H1 (cell line): Measurements from ENCODE around the gene CXXC4. TPM values are rescaled to one million over a fixed set of nuclear protein-coding genes. Genes with fewer than 3 reads are reported as not detected.

Experiments
- CTCF ChIA-PET: fragments of 300-600 bp; sonication (Branson Sonifier 250); formaldehyde crosslinking; loops from one replicate; lab custom pipeline; 2021; ENCODE audit not compliant: partially characterized antibody; lab: Charles Lee
- POLR2A ChIA-PET: fragments of 300-600 bp; sonication (Branson Sonifier 250); formaldehyde crosslinking; loops from one replicate; lab custom pipeline; 2021; ENCODE audit warnings: inconsistent platforms; ENCODE audit not compliant: partially characterized antibody; lab: Charles Lee
- DNase-seq, 2 experiments: peaks; one replicate each; pipeline versions ENCODE4 v3.0.0 to v3.0.0-alpha.2; 2010 to 2022; ENCODE audit warnings: low spot score in 2 of 2, low read depth in 1 of 2, mixed read lengths in 1 of 2
- FAIRE-seq: peaks from 2 replicates; lab custom pipeline; 2011; peaks lifted over from hg19 to GRCh38; lab: Jason Lieb, UNC
- H2AFZ ChIP-seq: 2 replicates; pipeline ENCODE4 v1.8.1; 2012; ENCODE audit warnings: low read length, inconsistent platforms
- H2AK5ac ChIP-seq: 2 replicates; pipeline ENCODE4 v1.6.1; 2013; ENCODE audit warnings: low read depth, low read length
- H2BK120ac ChIP-seq: replicated peaks from 2 replicates; pipeline ENCODE3; 2013; ENCODE audit warnings: low read depth, low read length, inconsistent platforms
- H2BK12ac ChIP-seq: 2 replicates; pipeline ENCODE4 v1.6.1; 2013; ENCODE audit warnings: low read depth, low read length
- H2BK15ac ChIP-seq: 2 replicates; pipeline ENCODE4 v1.6.1; 2013; ENCODE audit warnings: low read length
- H2BK20ac ChIP-seq: 2 replicates; pipeline ENCODE4 v1.6.1; 2013; ENCODE audit warnings: low read length
- H2BK5ac ChIP-seq: 2 replicates; pipeline ENCODE4 v1.6.1; 2013; ENCODE audit warnings: low read depth, low read length
- H3K14ac ChIP-seq: 2 replicates; pipeline ENCODE4 v1.6.1; 2013; ENCODE audit warnings: inconsistent platforms; ENCODE audit not compliant: insufficient read length
- H3K18ac ChIP-seq: 2 replicates; pipeline ENCODE4 v1.6.1; 2013; ENCODE audit warnings: low read length; ENCODE audit errors: extremely low read depth
- H3K23ac ChIP-seq: 2 replicates; pipeline ENCODE4 v1.6.1; 2013; ENCODE audit warnings: inconsistent platforms; ENCODE audit not compliant: insufficient read length
- H3K23me2 ChIP-seq: 2 replicates; pipeline ENCODE4 v1.6.1; 2013; ENCODE audit warnings: low read depth, low read length
- H3K27ac ChIP-seq: 2 replicates; pipeline ENCODE4 v1.6.1; 2011; ENCODE audit warnings: low read depth, low read length, inconsistent platforms
- H3K27me3 ChIP-seq, 4 experiments: replicated peaks in 1 of 4; 1 replicate in 1 of 4; 2 replicates in 3 of 4; pipeline versions ENCODE4 v1.6.1 to v1.8.1; 2011 to 2013; ENCODE audit warnings: low read length in 3 of 4, mild to moderate bottlenecking in 3 of 4, inconsistent platforms in 2 of 4, mixed read lengths in 2 of 4, moderate library complexity in 1 of 4; ENCODE audit not compliant: control insufficient read depth in 3 of 4, insufficient read depth in 3 of 4; ENCODE audit errors: extremely low read depth in 1 of 4
- H3K36me3 ChIP-seq, 4 experiments: 2 replicates each; pipeline versions ENCODE4 v1.6.1 to v1.8.1; 2011 to 2013; ENCODE audit warnings: mild to moderate bottlenecking in 4 of 4, low read length in 3 of 4, moderate library complexity in 2 of 4, control low read depth in 1 of 4, inconsistent platforms in 1 of 4; ENCODE audit not compliant: insufficient read depth in 4 of 4, control insufficient read depth in 2 of 4
- H3K4ac ChIP-seq: replicated peaks from 2 replicates; pipeline ENCODE3; 2013; ENCODE audit warnings: low read length, low read depth, mixed read lengths, inconsistent platforms; ENCODE audit not compliant: insufficient read length
- H3K4me1 ChIP-seq, 4 experiments: replicated peaks in 1 of 4; 1 replicate in 1 of 4; 2 replicates in 3 of 4; pipeline versions ENCODE4 v1.6.1 to v1.8.1; 2011 to 2013; ENCODE audit warnings: low read length in 3 of 4, inconsistent platforms in 2 of 4, mixed read lengths in 1 of 4; ENCODE audit not compliant: insufficient read depth in 4 of 4, control insufficient read depth in 3 of 4
- H3K4me2 ChIP-seq, 2 experiments: 2 replicates each; pipeline versions ENCODE4 v1.6.1 to v1.8.1; 2011 to 2013; ENCODE audit warnings: low read depth in 2 of 2, low read length in 2 of 2, control low read depth in 1 of 2, inconsistent platforms in 1 of 2, mild to moderate bottlenecking in 1 of 2; ENCODE audit not compliant: insufficient read depth in 1 of 2
- H3K4me3 ChIP-seq, 4 experiments: fragments of 200-600, 300-600 bp in 1 of 4; sonication (generic), shearing (Covaris generic), sonication (Bioruptor Twin) in 1 of 4; 2 replicates each; pipeline versions ENCODE4 v1.5.1 to v1.8.1; 2011 to 2016; ENCODE audit warnings: low read length in 4 of 4, low read depth in 3 of 4, control low read depth in 2 of 4, inconsistent platforms in 2 of 4, mild to moderate bottlenecking in 2 of 4, mixed read lengths in 1 of 4, moderate library complexity in 1 of 4; ENCODE audit not compliant: insufficient read depth in 2 of 4; ENCODE audit errors: extremely low read depth in 1 of 4
- H3K56ac ChIP-seq: replicated peaks from 2 replicates; pipeline ENCODE3; 2013; ENCODE audit warnings: low read depth, mild to moderate bottlenecking, mixed read lengths, low read length, inconsistent platforms; ENCODE audit not compliant: insufficient read length
- H3K79me1 ChIP-seq: 2 replicates; pipeline ENCODE4 v1.6.1; 2013; ENCODE audit warnings: low read depth, low read length, control low read depth
- H3K79me2 ChIP-seq, 2 experiments: 2 replicates each; pipeline versions ENCODE4 v1.6.1 to v1.8.1; 2012 to 2013; ENCODE audit warnings: low read length in 2 of 2, mild to moderate bottlenecking in 2 of 2, inconsistent platforms in 1 of 2; ENCODE audit not compliant: insufficient read depth in 2 of 2, control insufficient read depth in 1 of 2
- H3K9ac ChIP-seq, 4 experiments: replicated peaks in 1 of 4; 1 replicate in 1 of 4; 2 replicates in 3 of 4; pipeline versions ENCODE4 v1.6.1 to v1.8.1; 2011 to 2013; ENCODE audit warnings: low read depth in 3 of 4, low read length in 3 of 4, control low read depth in 2 of 4, mild to moderate bottlenecking in 2 of 4, moderate library complexity in 2 of 4, inconsistent platforms in 1 of 4; ENCODE audit errors: extremely low read depth in 1 of 4
- H3K9me3 ChIP-seq, 2 experiments: 2 replicates each; pipeline versions ENCODE4 v1.6.1 to v1.8.1; 2012 to 2013; ENCODE audit warnings: mild to moderate bottlenecking in 2 of 2, moderate library complexity in 2 of 2, control low read depth in 1 of 2, inconsistent platforms in 1 of 2, low read depth in 1 of 2, low read length in 1 of 2, mixed read lengths in 1 of 2; ENCODE audit not compliant: insufficient read depth in 2 of 2
- H4K20me1 ChIP-seq, 2 experiments: replicated peaks in 1 of 2; 2 replicates each; pipeline versions ENCODE3 to v1.8.1; 2011 to 2013; ENCODE audit warnings: inconsistent platforms in 2 of 2, low read length in 2 of 2, mild to moderate bottlenecking in 1 of 2; ENCODE audit not compliant: insufficient read depth in 2 of 2, control insufficient read depth in 1 of 2
- H4K5ac ChIP-seq: 2 replicates; pipeline ENCODE4 v1.6.1; 2013; ENCODE audit warnings: low read length, low read depth, mixed read lengths, inconsistent platforms; ENCODE audit not compliant: insufficient read length
- H4K8ac ChIP-seq: 2 replicates; pipeline ENCODE4 v1.8.0; 2013; ENCODE audit warnings: mild to moderate bottlenecking, moderate library complexity, low read length, inconsistent platforms; ENCODE audit not compliant: insufficient read depth; ENCODE audit errors: extremely low read depth
- H4K91ac ChIP-seq: replicated peaks from 2 replicates; pipeline ENCODE3; 2013; ENCODE audit warnings: low read length, mixed read lengths, inconsistent platforms; ENCODE audit not compliant: insufficient read length
- BCL11A ChIP-seq, 2 experiments: IDR thresholded peaks; one replicate each; pipeline ENCODE4 v1.6.1; 2011; ENCODE audit warnings: low read depth in 2 of 2, low read length in 2 of 2, mild to moderate bottlenecking in 2 of 2
- CEBPB ChIP-seq: IDR thresholded peaks from 2 replicates; pipeline ENCODE4 v1.6.1; 2012; ENCODE audit warnings: low read depth, low read length
- EZH2 ChIP-seq: fragments of 200-600 bp; sonication (generic); IDR thresholded peaks from 2 replicates; pipeline ENCODE4 v1.7.1; 2012; ENCODE audit warnings: low read depth, mild to moderate bottlenecking, moderate library complexity, low read length, inconsistent platforms; ENCODE audit not compliant: severe bottlenecking
- HDAC2 ChIP-seq, 2 experiments: fragments of 300-600 bp in 1 of 2; sonication (generic) in 1 of 2; IDR thresholded peaks; 2 replicates each; pipeline ENCODE4 v1.6.1; 2011 to 2012; ENCODE audit warnings: low read depth in 2 of 2, low read length in 2 of 2, mild to moderate bottlenecking in 2 of 2, moderate library complexity in 2 of 2, borderline replicate concordance in 1 of 2, inconsistent platforms in 1 of 2
- POLR2AphosphoS5 ChIP-seq: IDR thresholded peaks from 2 replicates; pipeline ENCODE4 v1.6.1; 2011; ENCODE audit warnings: low read depth, low read length
- SP4 ChIP-seq: IDR thresholded peaks from 2 replicates; pipeline ENCODE4 v1.6.1; 2012; ENCODE audit warnings: low read length, inconsistent platforms
- TBP ChIP-seq: IDR thresholded peaks from 2 replicates; pipeline ENCODE4 v1.6.1; 2011; ENCODE audit warnings: low read depth, low read length, improper control_type of control experiment
- WGBS, 2 experiments: shearing (Covaris generic) in 1 of 2; methylation state at CpG; one replicate each; pipeline versions ENCODE4 v1.1.6 to v1.1.7; 2013 to 2015; ENCODE audit warnings: low lambda C conversion rate in 2 of 2, mixed read lengths in 2 of 2, inconsistent platforms in 1 of 2, low coverage in 1 of 2, missing lambda C conversion rate in 1 of 2; ENCODE audit not compliant: insufficient replicate concordance in 2 of 2, insufficient coverage in 1 of 2, insufficient read length in 1 of 2; ENCODE audit errors: extremely low coverage in 1 of 2, missing lambda C conversion rate in 1 of 2; 5-methylcytosine and 5-hydroxymethylcytosine counted together
- polyA plus RNA-seq, 7 experiments: library from polyadenylated mRNA; depleted of rRNA in 3 of 7; stranded (reverse) in 5 of 7; unstranded in 2 of 7; fragments of >200 nt in 5 of 7; fragments of 200-250 nt in 2 of 7; gene quantifications; 1 replicate in 5 of 7; 2 replicates in 1 of 7; 4 replicates in 1 of 7; pipeline versions ENCODE4 v1.2.1 to v1.2.3, GENCODE V29; 2011 to 2013; ENCODE audit warnings: missing spikeins in 2 of 7, mixed read lengths in 2 of 7
- total RNA-seq: library from RNA; stranded (reverse); fragmentation: NEBNext Ultra II Directional; extraction: Animal tissue kit (Norgen Biotek cat#: 25700); gene quantifications from 2 replicates; pipeline ENCODE4 v1.2.1, GENCODE V29; 2021
- TF ChIP-seq, protein P1 (sequence below): IDR thresholded peaks from 2 replicates; pipeline ENCODE4 v1.6.1; 2011; ENCODE audit warnings: low read depth, mild to moderate bottlenecking, low read length; ENCODE audit not compliant: insufficient read depth

The CXXC4 gene
- total and polyA plus RNA-seq, 2 of the 8 experiments (the other 6 are each of a cell fraction or from before 2014, with no cell fraction given) = 1.3 to 1.8 TPM

DNA sequence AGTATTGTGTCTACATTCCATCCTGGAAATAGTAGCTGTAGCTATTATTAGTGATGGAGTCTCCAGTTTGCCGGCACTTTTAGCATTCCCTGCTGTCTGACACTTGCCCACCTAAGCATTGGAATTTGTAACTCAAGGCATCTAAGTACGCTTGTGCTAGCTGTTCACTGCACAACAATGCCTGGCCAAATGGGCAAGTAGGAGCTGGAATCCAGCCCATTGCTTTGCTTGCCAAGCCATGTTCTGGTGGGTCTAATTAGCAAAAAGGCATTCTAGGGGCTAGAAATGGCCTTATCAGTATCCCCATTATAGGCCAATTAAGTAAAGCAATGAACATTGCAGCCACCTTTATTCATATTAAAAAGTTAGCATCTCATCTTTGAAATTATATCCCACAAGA, 7.8 kb upstream of the CXXC4 start:
- no peaks in the 10 kb centered on the region for H3K79me1 ChIP-seq
- H2BK120ac ChIP-seq = no peak overlapping the region
- no peaks in the 10 kb centered on the region for H3K9me3 ChIP-seq
- H2BK15ac ChIP-seq = no peak overlapping the region
- no peak overlapping the region for H2BK5ac ChIP-seq
- H2BK12ac ChIP-seq = no peak overlapping the region
- no peak overlapping the region for H4K91ac ChIP-seq
- H3K4me3 ChIP-seq = no peak overlapping the region
- H3K36me3 ChIP-seq = no peaks in the 10 kb centered on the region
- H2AFZ ChIP-seq = no peak overlapping the region
- H3K9ac ChIP-seq = no peak overlapping the region
- no peak overlapping the region for H2BK20ac ChIP-seq
- H3K4me1 ChIP-seq = no peaks in the 10 kb centered on the region
- no peak overlapping the region for H3K56ac ChIP-seq
- no peak for FAIRE-seq
- no peak overlapping the region for H4K8ac ChIP-seq
- H3K23ac ChIP-seq = no peak overlapping the region
- no peak overlapping the region for H2AK5ac ChIP-seq
- H3K4ac ChIP-seq = no peak overlapping the region
- H3K27me3 ChIP-seq = no peaks in the 10 kb centered on the region
- H3K27ac ChIP-seq = no peak overlapping the region
- H3K4me2 ChIP-seq = no peak overlapping the region
- no peak overlapping the region for H3K14ac ChIP-seq
- 100% methylated on average over 2 of the region's 2 CpGs; no CpG with 5 or more reads in 1 of the 2 experiments for WGBS, 2 experiments
- no peaks in the 10 kb centered on the region for H3K79me2 ChIP-seq
- no peak for DNase-seq
- no peak overlapping the region for H4K5ac ChIP-seq
- H3K23me2 ChIP-seq = no peaks in the 10 kb centered on the region
- H4K20me1 ChIP-seq = no peaks in the 10 kb centered on the region
- H3K18ac ChIP-seq = no peak overlapping the region
- ChIA-PET POLR2A (no interaction called here), CTCF (interaction anchor here (0.7 kb wide), 1 partner anchor 10 kb away, joined by 4 read pairs; no protein-coding TSS in a partner anchor)
- TF ChIP-seq EZH2 = no peak
- TF ChIP-seq SP4 = no peak
- TF ChIP-seq, protein P1, sequence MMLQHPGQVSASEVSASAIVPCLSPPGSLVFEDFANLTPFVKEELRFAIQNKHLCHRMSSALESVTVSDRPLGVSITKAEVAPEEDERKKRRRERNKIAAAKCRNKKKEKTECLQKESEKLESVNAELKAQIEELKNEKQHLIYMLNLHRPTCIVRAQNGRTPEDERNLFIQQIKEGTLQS = no peak
- no peak for TF ChIP-seq TBP
- TF ChIP-seq CEBPB = no peak
- TF ChIP-seq HDAC2 (IDR thresholded peaks at IDR 0.05; ENCODE audit: borderline replicate concordance in 1 of 2, low read depth in 2 of 2, low read length in 2 of 2) = no peak
- no peak for TF ChIP-seq POLR2AphosphoS5
- TF ChIP-seq BCL11A (IDR thresholded peaks at IDR 0.05; ENCODE audit: low read depth in 2 of 2, low read length in 2 of 2) = no peak
